H9 (cell line): Measurements from ENCODE around the gene STK17B. TPM values are rescaled to one million over a fixed set of nuclear protein-coding genes. Genes with fewer than 3 reads are reported as not detected.

Source experiments
- DNase-seq: peaks from one replicate; pipeline ENCODE4 v3.0.0-alpha.2; 2017
- H2AFZ ChIP-seq: one replicate; pipeline ENCODE4 v1.6.1; 2013; ENCODE audit warnings: mild to moderate bottlenecking, low read length, control low read depth, moderate library complexity
- H2AK5ac ChIP-seq: 2 replicates; pipeline ENCODE4 v1.6.1; 2013; ENCODE audit warnings: low read length, control low read depth, mixed read lengths; ENCODE audit not compliant: insufficient read length
- H2BK120ac ChIP-seq: one replicate; pipeline ENCODE4 v1.6.1; 2013; ENCODE audit warnings: low read depth, mild to moderate bottlenecking, low read length, control low read depth, inconsistent platforms; ENCODE audit not compliant: poor library complexity, severe bottlenecking
- H2BK12ac ChIP-seq: 2 replicates; pipeline ENCODE4 v1.6.1; 2013; ENCODE audit warnings: low read length, control low read depth, mixed read lengths, low read depth; ENCODE audit not compliant: insufficient read length
- H2BK15ac ChIP-seq: 2 replicates; pipeline ENCODE4 v1.6.1; 2013; ENCODE audit warnings: low read depth, low read length, control low read depth
- H2BK20ac ChIP-seq: one replicate; pipeline ENCODE4 v1.6.1; 2013; ENCODE audit warnings: low read depth, mild to moderate bottlenecking, low read length, control low read depth, inconsistent platforms; ENCODE audit not compliant: poor library complexity, severe bottlenecking
- H2BK5ac ChIP-seq: 2 replicates; pipeline ENCODE4 v1.6.1; 2013; ENCODE audit warnings: low read length, control low read depth, mixed read lengths; ENCODE audit not compliant: insufficient read length
- H3K14ac ChIP-seq: 2 replicates; pipeline ENCODE4 v1.6.1; 2013; ENCODE audit warnings: low read length, control low read depth; ENCODE audit not compliant: insufficient read depth
- H3K18ac ChIP-seq: 2 replicates; pipeline ENCODE4 v1.6.1; 2013; ENCODE audit warnings: low read depth, mild to moderate bottlenecking, mixed read lengths, low read length, control low read depth; ENCODE audit not compliant: insufficient read length
- H3K23ac ChIP-seq: 2 replicates; pipeline ENCODE4 v1.6.1; 2013; ENCODE audit warnings: low read length, control low read depth, mixed read lengths, low read depth; ENCODE audit not compliant: insufficient read length
- H3K23me2 ChIP-seq: 2 replicates; pipeline ENCODE4 v1.6.1; 2013; ENCODE audit warnings: low read depth, mild to moderate bottlenecking, mixed read lengths, low read length, control low read depth; ENCODE audit not compliant: insufficient read length, poor library complexity, severe bottlenecking
- H3K27ac ChIP-seq: 2 replicates; pipeline ENCODE4 v1.5.1; 2013; ENCODE audit warnings: low read length, control low read depth, mixed read lengths, low read depth; ENCODE audit not compliant: insufficient read length
- H3K27me3 ChIP-seq: 2 replicates; pipeline ENCODE4 v1.6.1; 2013; ENCODE audit warnings: low read length, control low read depth, inconsistent platforms; ENCODE audit not compliant: insufficient read depth
- H3K4ac ChIP-seq: 2 replicates; pipeline ENCODE4 v1.6.1; 2013; ENCODE audit warnings: low read depth, mild to moderate bottlenecking, control low read depth, inconsistent platforms, low read length, moderate library complexity
- H3K4me1 ChIP-seq: 2 replicates; pipeline ENCODE4 v1.6.1; 2013; ENCODE audit warnings: low read length, control low read depth, inconsistent platforms; ENCODE audit not compliant: insufficient read depth
- H3K4me2 ChIP-seq: 2 replicates; pipeline ENCODE4 v1.6.1; 2013; ENCODE audit warnings: low read length, control low read depth, mixed read lengths; ENCODE audit not compliant: insufficient read length, insufficient read depth
- H3K56ac ChIP-seq: 2 replicates; pipeline ENCODE4 v1.6.1; 2013; ENCODE audit warnings: low read depth, mild to moderate bottlenecking, mixed read lengths, low read length, control low read depth; ENCODE audit not compliant: insufficient read length
- H3K79me1 ChIP-seq: 2 replicates; pipeline ENCODE4 v1.6.1; 2013; ENCODE audit warnings: low read depth, mild to moderate bottlenecking, moderate library complexity, low read length, control low read depth, inconsistent platforms; ENCODE audit not compliant: insufficient read depth, poor library complexity, severe bottlenecking
- H3K79me2 ChIP-seq: 2 replicates; pipeline ENCODE4 v1.6.1; 2013; ENCODE audit warnings: low read length, control low read depth, inconsistent platforms; ENCODE audit not compliant: insufficient read depth
- H3K9ac ChIP-seq: 2 replicates; pipeline ENCODE4 v1.6.1; 2013; ENCODE audit warnings: low read length, control low read depth, mixed read lengths; ENCODE audit not compliant: insufficient read length; ENCODE audit errors: extremely low read depth
- H3K9me3 ChIP-seq: one replicate; pipeline ENCODE4 v1.6.1; 2013; ENCODE audit warnings: low read depth, low read length, inconsistent platforms; ENCODE audit not compliant: control insufficient read depth
- H3T11ph ChIP-seq: one replicate; pipeline ENCODE4 v1.6.1; 2013; ENCODE audit warnings: mild to moderate bottlenecking, low read length, control low read depth, inconsistent platforms
- H4K20me1 ChIP-seq: one replicate; pipeline ENCODE4 v1.6.1; 2013; ENCODE audit not compliant: control insufficient read depth, insufficient read length, insufficient read depth
- H4K5ac ChIP-seq: 2 replicates; pipeline ENCODE4 v1.6.1; 2013; ENCODE audit warnings: low read depth, mild to moderate bottlenecking, mixed read lengths, low read length, control low read depth; ENCODE audit not compliant: insufficient read length
- H4K8ac ChIP-seq: replicated peaks from 2 replicates; pipeline ENCODE4 v1.6.1; 2013; ENCODE audit warnings: low read length, control low read depth, mixed read lengths, low read depth; ENCODE audit not compliant: insufficient read length
- H4K91ac ChIP-seq: 2 replicates; pipeline ENCODE4 v1.6.1; 2013; ENCODE audit warnings: low read depth, mild to moderate bottlenecking, moderate library complexity, mixed read lengths, low read length, control low read depth; ENCODE audit not compliant: insufficient read length
- H3K27ac Mint-ChIP-seq, 3 experiments: 2 replicates in 2 of 3; 3 replicates in 1 of 3; pipeline ENCODE4 v1.8.0; 2020 to 2021; ENCODE audit warnings: mixed read lengths in 3 of 3, mild to moderate bottlenecking in 1 of 3, moderate library complexity in 1 of 3
- H3K27me3 Mint-ChIP-seq: 2 replicates; pipeline ENCODE4 v1.8.0; 2021; ENCODE audit warnings: low read depth, mild to moderate bottlenecking, moderate library complexity, mixed read lengths
- H3K36me3 Mint-ChIP-seq, 3 experiments: 2 replicates in 2 of 3; 3 replicates in 1 of 3; pipeline ENCODE4 v1.8.0; 2020 to 2021; ENCODE audit warnings: low read depth in 3 of 3, mixed read lengths in 3 of 3; ENCODE audit not compliant: insufficient read depth in 1 of 3
- H3K4me1 Mint-ChIP-seq, 2 experiments: 2 replicates each; pipeline ENCODE4 v1.8.0; 2020; ENCODE audit warnings: mixed read lengths in 2 of 2
- H3K4me3 Mint-ChIP-seq, 2 experiments: 2 replicates in 1 of 2; 3 replicates in 1 of 2; pipeline ENCODE4 v1.8.0; 2020 to 2021; ENCODE audit warnings: mild to moderate bottlenecking in 2 of 2, mixed read lengths in 2 of 2, moderate library complexity in 1 of 2
- H3K9me3 Mint-ChIP-seq, 2 experiments: 2 replicates in 1 of 2; 3 replicates in 1 of 2; pipeline ENCODE4 v1.8.0; 2020; ENCODE audit warnings: mild to moderate bottlenecking in 2 of 2, mixed read lengths in 2 of 2, moderate library complexity in 1 of 2
- WGBS: extraction: QIAGEN DNeasy Blood & Tissue Kit; methylation state at CpG from one replicate; pipeline ENCODE4 v1.1.7; 2013; ENCODE audit warnings: missing lambda C conversion rate, low lambda C conversion rate, mixed read lengths; ENCODE audit not compliant: insufficient read length; ENCODE audit errors: extremely low coverage; 5-methylcytosine and 5-hydroxymethylcytosine counted together
- total RNA-seq: library from RNA; stranded (reverse); gene quantifications from 2 replicates; pipeline ENCODE4 v1.2.1, GENCODE V29; 2021
- TF ChIP-seq, protein P1 (sequence below): fragments of 200-600 bp; sonication (generic); conservative IDR thresholded peaks from 3 replicates; pipeline ENCODE4 v1.8.0; 2021; ENCODE audit warnings: antibody characterized with exemption, mild to moderate bottlenecking

STK17B gene
- total RNA-seq, 1 experiment from 2014 or later: 6.1 TPM

DNA sequence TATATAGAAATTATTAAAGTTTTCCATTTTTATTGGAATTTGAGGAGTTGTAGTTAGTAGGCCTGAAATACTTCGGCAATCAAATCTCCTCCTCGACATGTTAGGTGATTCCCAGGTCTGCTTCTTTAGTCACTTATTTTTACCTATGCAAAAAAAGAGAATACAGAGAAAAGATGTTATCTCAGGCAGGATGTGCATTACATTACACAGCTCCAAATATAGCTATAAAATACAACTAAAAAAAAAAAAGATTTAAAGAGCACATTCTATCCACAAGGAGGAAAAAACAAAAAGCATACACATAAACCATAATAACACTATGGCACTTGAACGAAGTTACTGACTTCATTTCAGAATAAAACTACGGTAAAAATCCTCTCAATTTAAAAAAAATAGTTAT is 8.1 kb downstream of the STK17B start:
- no peak overlapping the region for H3K18ac ChIP-seq
- Mint-ChIP-seq H3K27ac (no peak overlapping the region), H3K27me3 (no peaks in the 10 kb centered on the region), H3K9me3 (no peaks in the 10 kb centered on the region), H3K36me3 (peaks cover 4 to 15% (median 9%) of the 10 kb centered on the region in 3 experiments; a peak in 4 of 7 replicates), H3K4me1 (peaks cover 32 to 35% of the 10 kb centered on the region in 2 experiments), H3K4me3 (no peak overlapping the region)
- H2BK15ac ChIP-seq: no peak overlapping the region
- no peaks in the 10 kb centered on the region for H3K9me3 ChIP-seq
- H4K8ac ChIP-seq: no peak overlapping the region
- no peak overlapping the region for H2BK120ac ChIP-seq
- H2BK20ac ChIP-seq: no peak overlapping the region
- no peaks in the 10 kb centered on the region for H3K79me1 ChIP-seq
- H3K4me2 ChIP-seq: no peak overlapping the region
- peaks cover 5% of the 10 kb centered on the region; the same call in 1 of the 2 replicates for H3K4me1 ChIP-seq
- H3K14ac ChIP-seq: no peak overlapping the region
- H2BK12ac ChIP-seq: no peak overlapping the region
- no CpG with 5 or more reads among the region's 4 CpGs for WGBS
- no peak overlapping the region for H3K27ac ChIP-seq
- H3K4ac ChIP-seq: no peak overlapping the region
- H2AK5ac ChIP-seq: no peak overlapping the region
- H4K91ac ChIP-seq: no peak overlapping the region
- H2AFZ ChIP-seq: no peak overlapping the region
- H3K56ac ChIP-seq: no peak overlapping the region
- TF ChIP-seq, protein P1, sequence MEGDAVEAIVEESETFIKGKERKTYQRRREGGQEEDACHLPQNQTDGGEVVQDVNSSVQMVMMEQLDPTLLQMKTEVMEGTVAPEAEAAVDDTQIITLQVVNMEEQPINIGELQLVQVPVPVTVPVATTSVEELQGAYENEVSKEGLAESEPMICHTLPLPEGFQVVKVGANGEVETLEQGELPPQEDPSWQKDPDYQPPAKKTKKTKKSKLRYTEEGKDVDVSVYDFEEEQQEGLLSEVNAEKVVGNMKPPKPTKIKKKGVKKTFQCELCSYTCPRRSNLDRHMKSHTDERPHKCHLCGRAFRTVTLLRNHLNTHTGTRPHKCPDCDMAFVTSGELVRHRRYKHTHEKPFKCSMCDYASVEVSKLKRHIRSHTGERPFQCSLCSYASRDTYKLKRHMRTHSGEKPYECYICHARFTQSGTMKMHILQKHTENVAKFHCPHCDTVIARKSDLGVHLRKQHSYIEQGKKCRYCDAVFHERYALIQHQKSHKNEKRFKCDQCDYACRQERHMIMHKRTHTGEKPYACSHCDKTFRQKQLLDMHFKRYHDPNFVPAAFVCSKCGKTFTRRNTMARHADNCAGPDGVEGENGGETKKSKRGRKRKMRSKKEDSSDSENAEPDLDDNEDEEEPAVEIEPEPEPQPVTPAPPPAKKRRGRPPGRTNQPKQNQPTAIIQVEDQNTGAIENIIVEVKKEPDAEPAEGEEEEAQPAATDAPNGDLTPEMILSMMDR: no peak
- peaks cover 1% of the 10 kb centered on the region; the same call in 1 of the 2 replicates for H3K79me2 ChIP-seq
- no peak overlapping the region for H3K9ac ChIP-seq
- no peak overlapping the region for H2BK5ac ChIP-seq
- H3K27me3 ChIP-seq: no peaks in the 10 kb centered on the region
- H3K23me2 ChIP-seq: no peaks in the 10 kb centered on the region
- H3T11ph ChIP-seq: no peak overlapping the region
- H4K5ac ChIP-seq: no peak overlapping the region
- no peak for DNase-seq
- no peaks in the 10 kb centered on the region for H4K20me1 ChIP-seq
- no peak overlapping the region for H3K23ac ChIP-seq
